K562 (cell line): ENCODE measurements around the gene FAM200A. TPM values are rescaled to one million over a fixed set of nuclear protein-coding genes. Genes with fewer than 3 reads are reported as not detected.
A peak's percentile ranks its signal among the peaks of the same experiment; 100 is the strongest.

Experiments
- ATAC-seq: fragments of 200-7000 bp; cut with Tn5 transposase; 3 replicates; pipeline ENCODE4 v1.9.1; 2020; ENCODE audit warnings: moderate library complexity
- BruUV-seq: library from RNA; stranded (reverse); fragments of 400-500 nt; replicated peaks from 2 replicates; lab custom pipeline; 2021; lab: Mats Ljungman, UMichigan
- CTCF ChIA-PET: fragments of 300-600 bp; formaldehyde crosslinking; extraction: SDS; loops from one replicate; lab custom pipeline; 2021; ENCODE audit warnings: low intra/inter-chr PET ratio; lab: Yijun Ruan, JAX
- POLR2A ChIA-PET: fragments of 300-600, 350-650 bp; sonication (Branson Sonifier 250); formaldehyde crosslinking; extraction: SDS; loops from one replicate; lab custom pipeline; 2021; ENCODE audit warnings: antibody characterized with exemption, inconsistent platforms; lab: Yijun Ruan, JAX
- DNase-seq, 4 experiments: peaks; one replicate each; pipeline versions ENCODE4 v3.0.0 to v3.0.0-alpha.2; 2011 to 2018; ENCODE audit warnings: low spot score in 3 of 4, mixed read lengths in 3 of 4; ENCODE audit errors: extremely low read depth in 1 of 4
- FAIRE-seq: peaks from 2 replicates; lab custom pipeline; 2011; peaks lifted over from hg19 to GRCh38; lab: Jason Lieb, UNC
- H2AFZ ChIP-seq: 2 replicates; pipeline ENCODE4 v1.6.0; 2011; ENCODE audit warnings: low read depth, low read length, control low read depth, inconsistent platforms
- H3K27ac ChIP-seq: fragments of 200-600 bp; 3 replicates; pipeline ENCODE4 v1.8.0; 2011; ENCODE audit warnings: low read depth, mild to moderate bottlenecking, control low read depth, inconsistent platforms, low read length, moderate library complexity, mixed read lengths; ENCODE audit errors: extremely low read depth
- H3K27me3 ChIP-seq, 2 experiments: fragments of 300-600 bp in 1 of 2; 2 replicates in 1 of 2; 3 replicates in 1 of 2; pipeline versions ENCODE4 v1.6.0 to v1.8.0; 2011; ENCODE audit warnings: inconsistent platforms in 2 of 2, low read length in 2 of 2, mild to moderate bottlenecking in 1 of 2, mixed read lengths in 1 of 2, moderate library complexity in 1 of 2; ENCODE audit not compliant: control insufficient read depth in 2 of 2, insufficient read depth in 2 of 2
- H3K36me3 ChIP-seq: fragments of 300-600 bp; 3 replicates; pipeline ENCODE4 v1.8.0; 2011; ENCODE audit warnings: mild to moderate bottlenecking, low read length, inconsistent platforms; ENCODE audit not compliant: control insufficient read depth, insufficient read depth
- H3K4me1 ChIP-seq, 2 experiments: fragments of 200-600 bp in 1 of 2; replicated peaks in 1 of 2; 2 replicates in 1 of 2; 3 replicates in 1 of 2; pipeline versions ENCODE4 v1.5.1 to v1.8.0; 2011; ENCODE audit warnings: inconsistent platforms in 2 of 2, low read length in 2 of 2, mild to moderate bottlenecking in 1 of 2, mixed read lengths in 1 of 2, moderate library complexity in 1 of 2; ENCODE audit not compliant: control insufficient read depth in 2 of 2, insufficient read depth in 2 of 2
- H3K4me2 ChIP-seq: 2 replicates; pipeline ENCODE4 v1.6.1; 2011; ENCODE audit warnings: low read length, control low read depth, inconsistent platforms, mixed read lengths; ENCODE audit not compliant: insufficient read depth
- H3K4me3 ChIP-seq: fragments of 200-600 bp; sonication (generic), shearing (Covaris generic); 2 replicates; pipeline ENCODE4 v1.5.1; 2016; ENCODE audit warnings: control low read depth, inconsistent platforms
- H3K79me2 ChIP-seq: fragments of 200-600 bp; 3 replicates; pipeline ENCODE4 v1.8.0; 2011; ENCODE audit warnings: low read length, inconsistent platforms; ENCODE audit not compliant: control insufficient read depth, insufficient read depth
- H3K9ac ChIP-seq, 2 experiments: 2 replicates each; pipeline versions ENCODE4 v1.6.0 to v1.6.1; 2011; ENCODE audit warnings: low read depth in 2 of 2, low read length in 2 of 2, control low read depth in 1 of 2, inconsistent platforms in 1 of 2, mild to moderate bottlenecking in 1 of 2, mixed read lengths in 1 of 2; ENCODE audit not compliant: insufficient read depth in 1 of 2
- H3K9me1 ChIP-seq: one replicate; pipeline ENCODE4 v1.6.0; 2011; ENCODE audit warnings: inconsistent platforms, mild to moderate bottlenecking, low read length, moderate library complexity; ENCODE audit not compliant: control insufficient read depth, insufficient read depth
- H3K9me3 ChIP-seq: replicated peaks from 2 replicates; pipeline ENCODE4 v1.5.1; 2011; ENCODE audit warnings: low read depth, low read length, inconsistent platforms; ENCODE audit not compliant: control insufficient read depth, insufficient read depth
- H4K20me1 ChIP-seq: replicated peaks from 2 replicates; pipeline ENCODE4 v1.6.1; 2011; ENCODE audit warnings: low read length, inconsistent platforms, mixed read lengths; ENCODE audit not compliant: control insufficient read depth, insufficient read depth
- E2F3 ChIP-seq: fragments of 250-450 bp; sonication (Bioruptor Pico); IDR thresholded peaks from 2 replicates; pipeline ENCODE4 v1.4.0; 2020; ENCODE audit warnings: mild to moderate bottlenecking
- EHMT2 ChIP-seq: fragments of 450-650 bp; IDR thresholded peaks from 2 replicates; pipeline ENCODE4 v1.6.1; 2018; ENCODE audit warnings: antibody characterized with exemption
- LARP7 ChIP-seq: fragments of 450-650 bp; IDR thresholded peaks from 2 replicates; pipeline ENCODE4 v1.6.1; 2016
- MITF ChIP-seq: IDR thresholded peaks from 2 replicates; pipeline ENCODE4 v1.6.1; 2014; ENCODE audit warnings: antibody characterized with exemption
- MTA3 ChIP-seq: fragments of 450-650 bp; formaldehyde crosslinking; IDR thresholded peaks from 2 replicates; pipeline ENCODE4 v1.6.1; 2017; ENCODE audit warnings: mild to moderate bottlenecking, borderline replicate concordance
- PCBP1 ChIP-seq: fragments of 200-400 bp; formaldehyde crosslinking; IDR thresholded peaks from 2 replicates; pipeline ENCODE4 v1.6.1; 2018; ENCODE audit warnings: mild to moderate bottlenecking, low read depth, low read length; ENCODE audit not compliant: poor library complexity, severe bottlenecking
- RAD51 ChIP-seq: fragments of 450-650 bp; IDR thresholded peaks from 2 replicates; pipeline ENCODE4 v1.7.1; 2016; ENCODE audit warnings: low read depth, mild to moderate bottlenecking, borderline replicate concordance
- RBM14 ChIP-seq: fragments of 200-400 bp; formaldehyde crosslinking; IDR thresholded peaks from 2 replicates; pipeline ENCODE4 v1.6.1; 2018; ENCODE audit warnings: low read depth, mild to moderate bottlenecking, low read length, moderate library complexity, borderline replicate concordance; ENCODE audit not compliant: insufficient read depth
- SNAPC5 ChIP-seq: fragments of 250-450 bp; sonication (Bioruptor Pico); IDR thresholded peaks from 2 replicates; pipeline ENCODE4 v1.8.0; 2021; ENCODE audit warnings: moderate library complexity, mild to moderate bottlenecking, inconsistent platforms
- TBP ChIP-seq: optimal IDR thresholded peaks from 2 replicates; pipeline ENCODE3; 2011; ENCODE audit warnings: low read depth, low read length, improper control_type of control experiment
- ZBTB12 ChIP-seq: fragments of 250-450 bp; sonication (Bioruptor Pico); IDR thresholded peaks from 2 replicates; pipeline ENCODE4 v1.4.0; 2020
- ZBTB33 ChIP-seq: sonication (generic); formaldehyde crosslinking; IDR thresholded peaks from 2 replicates; pipeline ENCODE4 v1.8.1; 2023; ENCODE audit warnings: mild to moderate bottlenecking, missing genetic modification reagents
- ZBTB43 ChIP-seq: sonication (generic); formaldehyde crosslinking; IDR thresholded peaks from 2 replicates; pipeline ENCODE4 v1.8.0; 2023; ENCODE audit warnings: mild to moderate bottlenecking, missing genetic modification reagents
- ZFX ChIP-seq: sonication (generic); formaldehyde crosslinking; IDR thresholded peaks from 2 replicates; pipeline ENCODE4 v1.8.0; 2022; ENCODE audit warnings: mild to moderate bottlenecking, missing genetic modification reagents, moderate library complexity
- ZNF717 ChIP-seq: fragments of 250-450 bp; sonication (Bioruptor Pico); IDR thresholded peaks from 2 replicates; pipeline ENCODE4 v1.5.0; 2021
- WGBS: fragments of 100-300 bp; shearing (Covaris generic); methylation state at CpG from one replicate; pipeline ENCODE4 v1.1.6; 2016; ENCODE audit warnings: low coverage, mixed read lengths; ENCODE audit not compliant: insufficient coverage; ENCODE audit errors: missing lambda C conversion rate; 5-methylcytosine and 5-hydroxymethylcytosine counted together
- in situ Hi-C: fragments of 300-500 bp; cut with MboI; formaldehyde crosslinking; loops from 4 replicates; pipeline ENCODE4 v1.15.0; 2018; ENCODE audit warnings: inconsistent platforms, mixed read lengths
- intact Hi-C: fragments of 100-400 bp; cut with micrococcal nuclease; formaldehyde crosslinking; loops from 2 replicates; pipeline ENCODE4 v1.14.2; 2022
- polyA plus RNA-seq, 8 experiments: library from polyadenylated mRNA; depleted of rRNA in 4 of 8; stranded (reverse) in 5 of 8; unstranded in 3 of 8; fragments of >200 nt; fragmentation: Nextera tagmentation in 2 of 8; fragmentation: Illumina TruSeq in 1 of 8; extraction: Ambion mirVana in 2 of 8; extraction: Trizol in 1 of 8; gene quantifications; 2 replicates each; pipeline versions ENCODE4 v1.2.1 to v1.2.3, GENCODE V29; 2011 to 2014; ENCODE audit warnings: inconsistent platforms in 1 of 8, missing spikeins in 1 of 8
- total RNA-seq, 7 experiments: library from RNA; depleted of rRNA in 6 of 7; stranded (reverse); fragments of >200 nt in 6 of 7; fragmentation: Illumina TruSeq in 2 of 7; extraction: Trizol in 2 of 7; gene quantifications; 2 replicates each; pipeline versions ENCODE4 v1.2.1 to v1.2.3, GENCODE V29; 2011 to 2021; ENCODE audit warnings: low replicate concordance in 1 of 7

Gene FAM200A
- total and polyA plus RNA-seq, 9 of the 15 experiments (the other 6 are each of a cell fraction or from before 2014, with no cell fraction given), result 3.3 to 11.2 (median 8.3) TPM

- TF ChIP-seq ZFX, result no peak
- TF ChIP-seq LARP7, result no peak
- TF ChIP-seq RAD51, result no peak
- TF ChIP-seq TBP, result no peak
- no peak for TF ChIP-seq EHMT2
- TF ChIP-seq SNAPC5 (CRISPR knock-in tag), result no peak
- peak; percentile 94 for TF ChIP-seq ZBTB33 (CRISPR knock-in tag)
These were observed 46.0 kb upstream of the FAM200A start, which contains the start of gene TMEM225B (continued) for GRCh38 chr7:99597762-99598501.

- Histone ChIP-seq H3K27ac (no peak overlapping the region), H3K9ac (no peak overlapping the region), H2AFZ (no peak overlapping the region), H3K4me2 (no peak overlapping the region), H3K36me3 (no peaks in the 10 kb centered on the region), H3K9me1 (no peaks in the 10 kb centered on the region), H3K9me3 (no peaks in the 10 kb centered on the region), H3K27me3 (no peaks in the 10 kb centered on the region), H3K4me1 (peaks cover 0 to 11% of the 10 kb centered on the region in 2 experiments; a peak in 3 of 5 replicates), H4K20me1 (no peaks in the 10 kb centered on the region), H3K79me2 (no peaks in the 10 kb centered on the region), H3K4me3 (no peak overlapping the region)
- DNase-seq (no peak), FAIRE-seq (no peak), ATAC-seq (no peak)
- intact Hi-C loops, result no loop called here
- BruUV-seq, result no TSS peak
- WGBS, result 0% methylated on average over 1 of the region's 1 CpG
- in situ Hi-C loops, result no loop called here
- CTCF ChIA-PET, result no interaction called here
- POLR2A ChIA-PET, result no interaction called here
- no peak for TF ChIP-seq MTA3
- 0 out of 2 replicates have a peak, but pooled peaks have one; percentile 45 for TF ChIP-seq ZBTB43
- TF ChIP-seq ZNF717 (CRISPR knock-in tag), result no peak
- no peak for TF ChIP-seq ZBTB12 (CRISPR knock-in tag)
- TF ChIP-seq PCBP1, result no peak
- no peak for TF ChIP-seq E2F3 (CRISPR knock-in tag)
- no peak for TF ChIP-seq RBM14
- TF ChIP-seq MITF, result no peak
These were observed 44.6 kb upstream of the FAM200A start for GRCh38 chr7:99596408-99596955.
